Lower lobe of right lung (tissue), 2 donors: ENCODE measurements around the gene NAP1L4. TPM values are rescaled to one million over a fixed set of nuclear protein-coding genes. Genes with fewer than 3 reads are reported as not detected.

Source experiments
- ATAC-seq, 2 donors: fragments of 200-7000 bp; cut with Tn5 transposase; one replicate each; pipeline ENCODE4 v1.9.1; 2020 to 2022; ENCODE audit warnings: mild to moderate bottlenecking in 2 of 2, moderate library complexity in 2 of 2
- DNase-seq: peaks from one replicate; pipeline ENCODE4 v3.0.0-alpha.2; 2020
- H3K27ac ChIP-seq: fragments of 200-600 bp; one replicate; pipeline ENCODE4 v1.8.0; 2022
- H3K27me3 ChIP-seq: fragments of 200-600 bp; one replicate; pipeline ENCODE4 v1.8.0; 2022; ENCODE audit warnings: low read depth
- H3K36me3 ChIP-seq: fragments of 200-600 bp; one replicate; pipeline ENCODE4 v1.8.0; 2022; ENCODE audit warnings: mild to moderate bottlenecking
- H3K4me1 ChIP-seq: fragments of 200-600 bp; one replicate; pipeline ENCODE4 v1.8.0; 2022
- H3K4me3 ChIP-seq: fragments of 200-600 bp; one replicate; pipeline ENCODE4 v1.8.0; 2022; ENCODE audit warnings: mild to moderate bottlenecking
- H3K9me3 ChIP-seq: fragments of 200-600 bp; one replicate; pipeline ENCODE4 v1.8.0; 2022
- intact Hi-C: fragments of 100-400 bp; cut with DNase I; formaldehyde crosslinking; loops from one replicate; pipeline ENCODE4 v1.11.0; 2022
- total RNA-seq: library from RNA; stranded (reverse); fragmentation: NEBNext Ultra II Directional; extraction: Animal tissue kit (Norgen Biotek cat#: 25700); gene quantifications from one replicate; pipeline ENCODE4 v1.2.1, GENCODE V29; 2021
- TF ChIP-seq, protein P1 (sequence below): fragments of 200-600 bp; IDR thresholded peaks from one replicate; pipeline ENCODE4 v1.8.0; 2022; ENCODE audit warnings: antibody characterized with exemption, mild to moderate bottlenecking
- donor health status: DM: no; HTN: yes; CAD: no; lungs with severe emphysema.

The NAP1L4 gene
- total RNA-seq, 1 donor from 2014 or later: 96.8 TPM

DNA sequence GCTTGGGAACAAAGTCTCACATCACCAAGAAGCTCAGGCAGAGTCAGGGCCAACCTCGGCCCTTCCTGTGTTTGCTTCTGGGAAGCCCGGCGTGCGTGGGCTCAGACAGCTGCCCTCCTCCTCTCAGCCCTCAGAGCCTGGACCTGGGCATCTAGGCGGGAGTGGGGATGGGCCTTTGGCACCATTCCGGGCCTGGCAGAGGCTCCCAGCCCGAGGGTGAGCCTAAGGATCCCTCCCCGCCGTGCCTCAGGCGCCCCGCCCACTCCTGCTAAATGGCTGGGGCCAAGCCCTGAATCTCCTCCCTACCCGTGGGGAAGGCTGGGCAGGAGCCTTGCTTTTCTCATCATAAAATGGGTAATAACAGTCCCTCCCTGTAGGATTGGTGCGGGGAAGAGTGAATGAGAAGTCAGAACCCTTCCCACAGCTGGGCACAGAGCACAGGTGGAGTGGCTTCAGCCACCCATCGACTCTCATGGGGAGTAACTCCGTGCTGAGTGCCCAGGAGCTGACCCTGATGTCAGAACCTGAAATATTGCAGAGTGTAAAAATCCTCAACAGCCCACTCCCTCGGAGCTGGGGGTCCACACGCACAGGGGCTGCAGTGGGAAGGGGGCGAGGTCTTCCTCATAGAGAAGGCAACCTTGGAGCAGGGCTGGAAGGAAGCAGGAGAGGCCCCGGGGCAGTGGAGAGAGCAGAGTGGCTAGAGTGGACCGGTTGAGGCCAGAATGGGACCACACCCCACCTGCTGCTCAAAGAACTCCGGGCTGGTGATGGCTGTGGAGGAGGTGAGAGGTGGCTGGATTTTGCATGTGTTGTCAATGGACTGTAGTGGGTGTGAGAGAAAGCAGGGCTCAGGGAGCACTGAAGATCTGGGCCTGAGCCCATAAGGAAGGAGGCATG, 87.7 kb downstream of the NAP1L4 start:
- intact Hi-C loops: no loop called here
- Histone ChIP-seq H3K27me3 (peaks cover 2% of the 10 kb centered on the region), H3K9me3 (no peaks in the 10 kb centered on the region), H3K36me3 (no peaks in the 10 kb centered on the region), H3K4me3 (no peak overlapping the region), H3K27ac (no peak overlapping the region), H3K4me1 (peaks cover 44% of the 10 kb centered on the region)
- TF ChIP-seq, protein P1, sequence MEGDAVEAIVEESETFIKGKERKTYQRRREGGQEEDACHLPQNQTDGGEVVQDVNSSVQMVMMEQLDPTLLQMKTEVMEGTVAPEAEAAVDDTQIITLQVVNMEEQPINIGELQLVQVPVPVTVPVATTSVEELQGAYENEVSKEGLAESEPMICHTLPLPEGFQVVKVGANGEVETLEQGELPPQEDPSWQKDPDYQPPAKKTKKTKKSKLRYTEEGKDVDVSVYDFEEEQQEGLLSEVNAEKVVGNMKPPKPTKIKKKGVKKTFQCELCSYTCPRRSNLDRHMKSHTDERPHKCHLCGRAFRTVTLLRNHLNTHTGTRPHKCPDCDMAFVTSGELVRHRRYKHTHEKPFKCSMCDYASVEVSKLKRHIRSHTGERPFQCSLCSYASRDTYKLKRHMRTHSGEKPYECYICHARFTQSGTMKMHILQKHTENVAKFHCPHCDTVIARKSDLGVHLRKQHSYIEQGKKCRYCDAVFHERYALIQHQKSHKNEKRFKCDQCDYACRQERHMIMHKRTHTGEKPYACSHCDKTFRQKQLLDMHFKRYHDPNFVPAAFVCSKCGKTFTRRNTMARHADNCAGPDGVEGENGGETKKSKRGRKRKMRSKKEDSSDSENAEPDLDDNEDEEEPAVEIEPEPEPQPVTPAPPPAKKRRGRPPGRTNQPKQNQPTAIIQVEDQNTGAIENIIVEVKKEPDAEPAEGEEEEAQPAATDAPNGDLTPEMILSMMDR: no peak
- no peak for DNase-seq
- ATAC-seq: no peak

DNA sequence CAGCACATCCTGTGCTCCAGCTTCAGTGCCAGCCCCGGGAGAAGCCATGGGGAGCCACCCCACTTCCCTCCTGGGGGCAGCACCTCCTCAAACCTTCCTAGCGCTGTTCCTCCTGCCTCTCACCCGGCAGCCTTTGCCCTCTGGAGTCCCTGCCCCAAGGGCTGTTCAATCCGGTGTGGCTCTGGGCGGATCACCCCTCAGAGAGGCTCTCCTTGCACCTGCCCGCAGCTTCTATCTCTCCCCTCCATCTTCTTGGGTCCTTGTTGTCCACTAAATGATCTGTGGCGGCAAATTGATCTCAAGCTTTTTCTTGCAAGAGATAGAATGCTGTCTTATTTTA, 88.5 kb downstream of the NAP1L4 start:
- intact Hi-C loops: no loop called here
- peaks cover 52% of the 10 kb centered on the region for H3K4me1 ChIP-seq
- no peaks in the 10 kb centered on the region for H3K9me3 ChIP-seq
- DNase-seq: no peak
- no peak for ATAC-seq
- H3K36me3 ChIP-seq: no peaks in the 10 kb centered on the region
- H3K27ac ChIP-seq: no peak overlapping the region
- TF ChIP-seq, protein P1: no peak
- no peak overlapping the region for H3K4me3 ChIP-seq
- no peaks in the 10 kb centered on the region for H3K27me3 ChIP-seq

DNA sequence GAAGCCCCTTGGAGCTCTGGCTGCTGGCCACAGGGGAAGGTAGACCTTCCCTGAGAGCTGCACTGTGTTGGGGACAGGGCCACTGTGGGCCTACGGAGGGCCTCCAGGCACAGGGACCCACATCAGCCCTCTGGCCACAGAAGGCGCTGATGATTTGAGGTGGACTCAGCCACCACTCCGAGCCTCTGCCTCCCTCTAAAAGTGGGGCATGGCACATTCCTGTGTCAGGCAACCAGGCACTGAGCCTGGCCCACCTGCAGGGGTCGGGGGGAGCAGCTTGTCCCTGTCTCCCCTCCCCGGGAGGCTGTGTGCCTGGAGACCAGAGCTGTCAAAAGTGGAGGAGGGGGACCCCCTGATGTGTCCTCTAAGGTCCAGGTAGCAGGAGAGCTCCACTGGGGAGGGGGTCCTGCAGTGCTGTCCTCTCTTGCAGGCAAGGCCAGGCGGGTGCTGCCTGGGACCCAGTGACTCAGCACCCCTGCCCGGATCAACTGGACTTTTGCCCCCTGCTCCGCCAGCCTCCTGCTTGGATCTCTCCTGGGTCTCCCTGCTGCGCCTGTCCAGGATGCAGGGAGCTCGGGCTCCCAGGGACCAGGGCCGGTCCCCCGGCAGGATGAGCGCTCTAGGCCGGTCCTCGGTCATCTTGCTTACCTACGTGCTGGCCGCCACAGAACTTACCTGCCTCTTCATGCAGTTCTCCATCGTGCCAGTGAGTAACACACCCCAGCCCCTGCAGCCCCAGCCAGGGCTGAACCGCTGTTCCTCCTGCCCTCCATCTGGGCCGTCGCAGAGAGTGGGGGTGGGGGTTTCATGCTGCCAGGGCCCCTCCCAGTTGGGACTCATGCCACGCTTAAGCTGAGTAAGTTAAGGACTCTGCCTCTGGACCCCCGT, 89.1 kb downstream of the NAP1L4 start:
- H3K4me3 ChIP-seq: peak overlapping the region; percentile 81
- intact Hi-C loops: no loop called here
- ATAC-seq (no peak), DNase-seq (no peak)
- H3K27ac ChIP-seq: peak overlapping the region; percentile 87
- TF ChIP-seq, protein P1: no peak
- H3K9me3 ChIP-seq: no peaks in the 10 kb centered on the region
- H3K36me3 ChIP-seq: no peaks in the 10 kb centered on the region
- peaks cover 58% of the 10 kb centered on the region for H3K4me1 ChIP-seq
- H3K27me3 ChIP-seq: no peaks in the 10 kb centered on the region

DNA sequence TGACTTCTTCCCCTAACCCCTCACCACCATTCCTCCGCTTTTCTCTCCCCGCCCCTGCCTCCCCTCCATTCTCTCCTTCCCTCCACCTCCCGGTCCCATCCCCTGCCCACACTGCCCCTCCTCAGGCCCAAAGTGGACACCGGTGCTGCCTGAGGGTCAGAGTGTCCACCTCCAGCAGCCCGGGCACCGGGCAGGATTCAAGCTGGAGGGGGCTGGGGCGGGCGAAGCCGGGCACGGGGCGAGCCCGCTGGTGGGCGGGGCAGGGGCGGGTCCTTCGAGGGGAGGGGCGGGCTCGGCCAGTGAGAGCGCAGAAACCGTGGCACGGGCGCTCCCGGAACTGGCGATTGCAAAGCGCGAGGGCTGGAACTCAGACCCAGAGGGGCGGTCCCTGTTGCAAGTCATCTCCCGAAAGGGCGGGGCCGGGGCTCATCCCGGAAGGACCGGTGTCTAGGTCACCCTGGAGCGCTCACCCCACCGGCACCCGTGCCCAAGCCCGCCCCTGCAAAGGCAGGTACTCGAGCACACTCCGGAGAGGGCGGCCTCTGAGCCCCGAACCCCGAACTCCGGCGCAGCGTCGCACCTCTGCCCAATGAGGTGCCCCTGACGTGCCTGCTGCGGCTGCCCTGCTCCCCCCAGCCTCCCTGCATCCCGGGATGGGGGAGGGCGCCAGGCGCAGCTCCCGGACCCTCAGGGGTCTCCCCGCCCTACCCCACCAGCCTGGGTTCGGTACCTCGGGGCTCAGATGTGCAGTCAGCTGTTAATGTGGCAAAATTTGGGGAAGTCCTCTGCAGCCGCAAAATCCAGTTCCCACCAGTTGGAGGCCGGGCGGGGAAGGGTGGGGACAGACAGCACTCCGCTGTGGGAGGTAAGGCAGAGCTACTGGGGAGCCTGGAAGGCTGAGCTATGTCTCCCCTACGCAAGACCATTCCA, 90.0 kb downstream of the NAP1L4 start:
- TF ChIP-seq, protein P1: no peak
- intact Hi-C loops: no loop called here
- DNase-seq (peak; percentile 98), ATAC-seq (peak; percentile 92 to 94)
- Histone ChIP-seq H3K27ac (peak overlapping the region; percentile 87), H3K9me3 (no peaks in the 10 kb centered on the region), H3K4me3 (peak overlapping the region; percentile 81), H3K36me3 (no peaks in the 10 kb centered on the region), H3K4me1 (peaks cover 61% of the 10 kb centered on the region), H3K27me3 (no peaks in the 10 kb centered on the region)
